Endothelial cell of umbilical vein (primary cell): ENCODE results near the gene FBXO38. TPM values are rescaled to one million over a fixed set of nuclear protein-coding genes. Genes with fewer than 3 reads are reported as not detected.

Source experiments
- BruUV-seq: library from RNA; stranded (reverse); fragments of 400-500 nt; replicated peaks from 2 replicates; lab custom pipeline; 2021; lab: Mats Ljungman, UMichigan
- CTCF ChIA-PET: fragments of 300-600, 350-600 bp; sonication (Branson Sonifier 250); formaldehyde crosslinking; loops from one replicate; lab custom pipeline; 2021; ENCODE audit warnings: antibody characterized with exemption, inconsistent platforms; lab: Charles Lee
- POLR2A ChIA-PET: fragments of 300-600, 350-600 bp; sonication (Branson Sonifier 250); formaldehyde crosslinking; loops from one replicate; lab custom pipeline; 2021; ENCODE audit warnings: antibody characterized with exemption, inconsistent platforms; lab: Charles Lee
- DNase-seq: peaks from one replicate; pipeline ENCODE4 v3.0.0-alpha.2; 2011; ENCODE audit warnings: low read depth, low spot score
- FAIRE-seq: peaks from 2 replicates; lab custom pipeline; 2011; peaks lifted over from hg19 to GRCh38; lab: Jason Lieb, UNC
- H2AFZ ChIP-seq: 2 replicates; pipeline ENCODE4 v1.6.0; 2012; ENCODE audit warnings: low read depth, low read length, control low read depth, inconsistent platforms
- H3K27ac ChIP-seq: 2 replicates; pipeline ENCODE4 v1.5.1; 2011; ENCODE audit warnings: low read depth, mild to moderate bottlenecking, control low read depth, low read length, moderate library complexity; ENCODE audit not compliant: insufficient read depth
- H3K27me3 ChIP-seq, 2 experiments: 2 replicates each; pipeline versions ENCODE4 v1.6.0 to v1.6.1; 2011; ENCODE audit warnings: low read length in 2 of 2, mixed read lengths in 1 of 2; ENCODE audit not compliant: control insufficient read depth in 2 of 2, insufficient read depth in 2 of 2
- H3K36me3 ChIP-seq, 2 experiments: 2 replicates in 1 of 2; 3 replicates in 1 of 2; pipeline ENCODE4 v1.5.1; 2011; ENCODE audit warnings: low read length in 2 of 2, mild to moderate bottlenecking in 1 of 2, moderate library complexity in 1 of 2; ENCODE audit not compliant: control insufficient read depth in 2 of 2, insufficient read depth in 2 of 2; ENCODE audit errors: extremely low read depth in 1 of 2
- H3K4me1 ChIP-seq: 3 replicates; pipeline ENCODE4 v1.5.1; 2011; ENCODE audit warnings: mild to moderate bottlenecking, low read length; ENCODE audit not compliant: control insufficient read depth, insufficient read depth; ENCODE audit errors: extremely low read depth
- H3K4me2 ChIP-seq: 2 replicates; pipeline ENCODE4 v1.6.1; 2011; ENCODE audit warnings: low read length, control low read depth, mixed read lengths; ENCODE audit not compliant: insufficient read depth
- H3K4me3 ChIP-seq, 3 experiments: fragments of 200-600 bp in 1 of 3; sonication (generic), shearing (Covaris generic) in 1 of 3; replicated peaks in 1 of 3; 2 replicates each; pipeline ENCODE4 v1.5.1; 2011 to 2016; ENCODE audit warnings: control low read depth in 3 of 3, low read length in 3 of 3, mild to moderate bottlenecking in 2 of 3, inconsistent platforms in 1 of 3, low read depth in 1 of 3, moderate library complexity in 1 of 3; ENCODE audit not compliant: insufficient read depth in 1 of 3
- H3K79me2 ChIP-seq: 2 replicates; pipeline ENCODE4 v1.6.0; 2012; ENCODE audit warnings: low read length, inconsistent platforms; ENCODE audit not compliant: control insufficient read depth, insufficient read depth
- H3K9ac ChIP-seq: replicated peaks from 2 replicates; pipeline ENCODE3; 2011; ENCODE audit warnings: low read length, control low read depth; ENCODE audit not compliant: insufficient read depth; ENCODE audit errors: extremely low read depth
- H3K9me1 ChIP-seq: replicated peaks from 3 replicates; pipeline ENCODE4 v1.6.0; 2011; ENCODE audit warnings: mild to moderate bottlenecking, low read length; ENCODE audit not compliant: control insufficient read depth, insufficient read depth; ENCODE audit errors: extremely low read depth
- H3K9me3 ChIP-seq: replicated peaks from 2 replicates; pipeline ENCODE4 v1.5.1; 2012; ENCODE audit warnings: low read length, inconsistent platforms; ENCODE audit not compliant: control insufficient read depth, insufficient read depth
- H4K20me1 ChIP-seq: replicated peaks from 2 replicates; pipeline ENCODE3; 2011; ENCODE audit warnings: mild to moderate bottlenecking, low read length; ENCODE audit not compliant: control insufficient read depth, insufficient read depth; ENCODE audit errors: extremely low read depth
- EZH2 ChIP-seq: IDR thresholded peaks from 2 replicates; pipeline ENCODE4 v1.6.1; 2012; ENCODE audit warnings: borderline replicate concordance, low read depth, mild to moderate bottlenecking, moderate library complexity, low read length, inconsistent platforms; ENCODE audit not compliant: severe bottlenecking
- FOS ChIP-seq: IDR thresholded peaks from 2 replicates; pipeline ENCODE4 v1.6.1; 2011; ENCODE audit warnings: mild to moderate bottlenecking, low read length, moderate library complexity, borderline replicate concordance; ENCODE audit not compliant: insufficient read depth
- GATA2 ChIP-seq: IDR thresholded peaks from 2 replicates; pipeline ENCODE4 v1.7.0; 2011; ENCODE audit warnings: low read depth, mild to moderate bottlenecking, moderate library complexity, mixed read lengths, low read length; ENCODE audit not compliant: insufficient read length, insufficient read depth
- JUN ChIP-seq: IDR thresholded peaks from 2 replicates; pipeline ENCODE4 v1.6.1; 2011; ENCODE audit warnings: borderline replicate concordance, low read depth; ENCODE audit not compliant: insufficient read length, insufficient read depth
- MYC ChIP-seq: IDR thresholded peaks from one replicate; pipeline ENCODE4 v1.6.1; 2011; ENCODE audit warnings: mild to moderate bottlenecking, low read depth, low read length
- POLR2A ChIP-seq: IDR thresholded peaks from 2 replicates; pipeline ENCODE4 v1.6.1; 2012; ENCODE audit warnings: low read depth, mild to moderate bottlenecking, control low read depth, low read length
- POLR2AphosphoS5 ChIP-seq: IDR thresholded peaks from 2 replicates; pipeline ENCODE4 v1.6.1; 2012; ENCODE audit warnings: low read depth, mild to moderate bottlenecking, control low read depth, low read length, moderate library complexity; ENCODE audit not compliant: insufficient read depth
- dilution Hi-C: fragments of 300-500 bp; cut with MboI; formaldehyde crosslinking; loops from one replicate; pipeline ENCODE4 v1.15.0; 2019; ENCODE audit warnings: low sequenced_read_pairs; ENCODE audit not compliant: extremely low pct_ligation_motif_present
- intact Hi-C: fragments of 100-400 bp; cut with micrococcal nuclease; formaldehyde crosslinking; loops from one replicate; pipeline ENCODE4 v1.10.0; 2022
- polyA plus RNA-seq, 4 experiments: library from polyadenylated mRNA; depleted of rRNA in 3 of 4; stranded (reverse) in 3 of 4; unstranded in 1 of 4; fragments of >200 nt; gene quantifications; 2 replicates each; pipeline versions ENCODE4 v1.2.1 to v1.2.3, GENCODE V29; 2011 to 2012; ENCODE audit warnings: missing spikeins in 1 of 4
- total RNA-seq: library from RNA; stranded (reverse); gene quantifications from 2 replicates; pipeline ENCODE4 v1.2.3, GENCODE V29; 2021
- TF ChIP-seq, protein P1 (sequence below): IDR thresholded peaks from 2 replicates; pipeline ENCODE4 v1.6.1; 2011; ENCODE audit not compliant: insufficient read depth, insufficient read length
- TF ChIP-seq, protein P2 (sequence below), 2 donors: IDR thresholded peaks; 1 replicate in 1 of 2; 2 replicates in 1 of 2; pipeline ENCODE4 v1.5.1; 2011; ENCODE audit warnings: low read length in 2 of 2, mild to moderate bottlenecking in 2 of 2, moderate library complexity in 2 of 2, control low read depth in 1 of 2, inconsistent platforms in 1 of 2, low read depth in 1 of 2; ENCODE audit not compliant: insufficient read depth in 1 of 2; ENCODE audit errors: extremely low read depth in 1 of 2

The FBXO38 gene
- total and polyA plus RNA-seq, 2 donors (not counting 3 experiments of a cell fraction or from before 2014, with no cell fraction given): 18.6 to 65.6 TPM

DNA sequence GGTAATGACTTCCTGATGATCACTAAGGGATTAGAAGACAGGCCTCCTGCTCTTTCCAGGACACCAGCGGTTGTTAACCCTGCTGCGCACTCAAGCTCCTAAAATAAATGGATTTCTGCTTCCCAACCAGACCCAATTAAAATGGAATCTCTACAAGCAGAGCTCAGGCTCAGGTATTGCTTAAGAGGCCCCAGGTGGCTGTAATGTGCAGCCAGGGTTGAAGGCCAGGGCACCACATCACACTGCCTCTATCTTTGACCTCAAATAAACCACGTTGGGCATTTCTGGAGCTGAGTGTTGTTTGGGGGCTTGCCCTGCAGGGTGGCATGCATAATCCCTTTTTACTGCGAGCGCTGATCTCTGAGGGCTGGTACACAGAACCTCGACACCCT is 108.0 kb downstream of the FBXO38 start:
- H3K9me1 ChIP-seq: no peaks in the 10 kb centered on the region
- H3K9me3 ChIP-seq: no peaks in the 10 kb centered on the region
- H2AFZ ChIP-seq: no peak overlapping the region
- H4K20me1 ChIP-seq: no peaks in the 10 kb centered on the region
- H3K9ac ChIP-seq: no peak overlapping the region
- H3K36me3 ChIP-seq: no peaks in the 10 kb centered on the region
- no peaks in the 10 kb centered on the region for H3K4me1 ChIP-seq
- dilution Hi-C loops: no loop called here
- ChIA-PET CTCF (interaction anchor here (0.6 to 3.5 kb wide), 4 partner anchors 8 to 239 kb away, joined by 3 to 17 read pairs (median 4); no protein-coding TSS in a partner anchor), POLR2A (no interaction called here)
- peaks cover 6 to 29% of the 10 kb centered on the region in 2 experiments for H3K27me3 ChIP-seq
- DNase-seq: no peak
- no peak overlapping the region for H3K4me3 ChIP-seq
- FAIRE-seq: no peak
- BruUV-seq: no TSS peak
- H3K4me2 ChIP-seq: no peak overlapping the region
- no peaks in the 10 kb centered on the region for H3K79me2 ChIP-seq
- TF ChIP-seq, protein P1, sequence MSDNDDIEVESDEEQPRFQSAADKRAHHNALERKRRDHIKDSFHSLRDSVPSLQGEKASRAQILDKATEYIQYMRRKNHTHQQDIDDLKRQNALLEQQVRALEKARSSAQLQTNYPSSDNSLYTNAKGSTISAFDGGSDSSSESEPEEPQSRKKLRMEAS: no peak
- intact Hi-C loops: no loop called here
- no peak overlapping the region for H3K27ac ChIP-seq

DNA sequence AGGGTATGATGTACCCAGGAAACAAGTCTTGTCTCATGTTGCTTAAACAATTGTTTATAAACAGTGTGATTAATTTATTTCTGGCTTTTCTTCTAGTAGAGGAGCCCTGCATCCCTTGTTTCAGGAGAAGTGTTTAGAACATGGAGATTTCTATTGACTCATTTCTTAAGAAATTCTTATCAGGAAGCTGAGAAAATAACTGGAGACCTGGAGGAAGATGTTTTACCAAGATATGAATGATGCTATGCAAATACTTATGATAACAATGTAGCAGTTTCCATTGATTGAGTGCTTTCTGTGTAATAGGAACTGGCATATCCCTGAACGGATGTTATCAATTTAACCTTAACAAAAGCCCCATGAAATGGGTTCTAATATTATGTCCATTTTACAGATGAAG is 108.6 kb downstream of the FBXO38 start:
- CTCF ChIA-PET: interaction anchor here (0.6 to 3.5 kb wide), 2 partner anchors 9 to 238 kb away, joined by 5 to 17 read pairs; no protein-coding TSS in a partner anchor
- no peak overlapping the region for H3K4me3 ChIP-seq
- no peaks in the 10 kb centered on the region for H4K20me1 ChIP-seq
- POLR2A ChIA-PET: no interaction called here
- FAIRE-seq: no peak
- H3K9ac ChIP-seq: no peak overlapping the region
- TF ChIP-seq FOS: no peak
- TF ChIP-seq MYC: no peak
- TF ChIP-seq, protein P1: no peak
- TF ChIP-seq, protein P2, sequence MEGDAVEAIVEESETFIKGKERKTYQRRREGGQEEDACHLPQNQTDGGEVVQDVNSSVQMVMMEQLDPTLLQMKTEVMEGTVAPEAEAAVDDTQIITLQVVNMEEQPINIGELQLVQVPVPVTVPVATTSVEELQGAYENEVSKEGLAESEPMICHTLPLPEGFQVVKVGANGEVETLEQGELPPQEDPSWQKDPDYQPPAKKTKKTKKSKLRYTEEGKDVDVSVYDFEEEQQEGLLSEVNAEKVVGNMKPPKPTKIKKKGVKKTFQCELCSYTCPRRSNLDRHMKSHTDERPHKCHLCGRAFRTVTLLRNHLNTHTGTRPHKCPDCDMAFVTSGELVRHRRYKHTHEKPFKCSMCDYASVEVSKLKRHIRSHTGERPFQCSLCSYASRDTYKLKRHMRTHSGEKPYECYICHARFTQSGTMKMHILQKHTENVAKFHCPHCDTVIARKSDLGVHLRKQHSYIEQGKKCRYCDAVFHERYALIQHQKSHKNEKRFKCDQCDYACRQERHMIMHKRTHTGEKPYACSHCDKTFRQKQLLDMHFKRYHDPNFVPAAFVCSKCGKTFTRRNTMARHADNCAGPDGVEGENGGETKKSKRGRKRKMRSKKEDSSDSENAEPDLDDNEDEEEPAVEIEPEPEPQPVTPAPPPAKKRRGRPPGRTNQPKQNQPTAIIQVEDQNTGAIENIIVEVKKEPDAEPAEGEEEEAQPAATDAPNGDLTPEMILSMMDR (IDR thresholded peaks at IDR 0.05; ENCODE audit: extremely low read depth in 1 of 2, insufficient read depth in 1 of 2, low read depth in 1 of 2, low read length in 2 of 2): no peak
- no peak for TF ChIP-seq JUN
- no peak for TF ChIP-seq EZH2
- TF ChIP-seq POLR2AphosphoS5: no peak
- no peak for TF ChIP-seq POLR2A
- TF ChIP-seq GATA2: no peak
- H3K9me1 ChIP-seq: no peaks in the 10 kb centered on the region
- dilution Hi-C loops (no loop called here), intact Hi-C loops (no loop called here)
- H3K4me2 ChIP-seq: no peak overlapping the region
- H3K9me3 ChIP-seq: no peaks in the 10 kb centered on the region
- no TSS peak for BruUV-seq
- no peak overlapping the region for H2AFZ ChIP-seq
- H3K79me2 ChIP-seq: no peaks in the 10 kb centered on the region
- H3K27ac ChIP-seq: no peak overlapping the region
- H3K4me1 ChIP-seq: no peaks in the 10 kb centered on the region
- peaks cover 6 to 27% of the 10 kb centered on the region in 2 experiments for H3K27me3 ChIP-seq
- H3K36me3 ChIP-seq: no peaks in the 10 kb centered on the region
- no peak for DNase-seq
